Liver (tissue), 9 donors: ENCODE results near the gene CLDN8. TPM values are rescaled to one million over a fixed set of nuclear protein-coding genes. Genes with fewer than 3 reads are reported as not detected.
A peak's percentile ranks its signal among the peaks of the same experiment; 100 is the strongest.

ENCODE experiments used
- DNase-seq: peaks from one replicate; pipeline ENCODE4 v3.0.0-alpha.2; 2017; ENCODE audit warnings: low spot score
- H3K27ac ChIP-seq, 2 donors: one replicate each; pipeline ENCODE4 v1.7.0; 2013; ENCODE audit warnings: inconsistent platforms in 2 of 2, low read length in 2 of 2, control low read depth in 1 of 2, low read depth in 1 of 2, mild to moderate bottlenecking in 1 of 2
- H3K27me3 ChIP-seq, 4 donors: one replicate each; pipeline versions ENCODE4 v1.6.1 to v1.7.0; 2013; ENCODE audit warnings: low read length in 3 of 4, inconsistent platforms in 1 of 4, mild to moderate bottlenecking in 1 of 4, moderate library complexity in 1 of 4; ENCODE audit not compliant: control insufficient read depth in 4 of 4, insufficient read depth in 4 of 4
- H3K36me3 ChIP-seq, 4 donors: one replicate each; pipeline versions ENCODE4 v1.6.1 to v1.7.0; 2013; ENCODE audit warnings: low read length in 3 of 4, mild to moderate bottlenecking in 3 of 4, low read depth in 1 of 4, moderate library complexity in 1 of 4; ENCODE audit not compliant: control insufficient read depth in 4 of 4, insufficient read depth in 3 of 4
- H3K4me1 ChIP-seq, 4 donors: one replicate each; pipeline versions ENCODE4 v1.6.1 to v1.7.0; 2013; ENCODE audit warnings: low read length in 3 of 4, mild to moderate bottlenecking in 3 of 4, moderate library complexity in 1 of 4; ENCODE audit not compliant: control insufficient read depth in 4 of 4, insufficient read depth in 4 of 4
- H3K4me3 ChIP-seq, 3 donors: one replicate each; pipeline versions ENCODE4 v1.6.1 to v1.7.0; 2013; ENCODE audit warnings: low read length in 3 of 3, control low read depth in 1 of 3, low read depth in 1 of 3, mild to moderate bottlenecking in 1 of 3
- H3K9ac ChIP-seq, 2 donors: one replicate each; pipeline ENCODE4 v1.7.0; 2013; ENCODE audit warnings: low read length in 2 of 2, mild to moderate bottlenecking in 2 of 2, moderate library complexity in 2 of 2, control low read depth in 1 of 2, low read depth in 1 of 2
- H3K9me3 ChIP-seq, 4 donors: one replicate each; pipeline versions ENCODE4 v1.6.1 to v1.7.0; 2013; ENCODE audit warnings: low read length in 3 of 4; ENCODE audit not compliant: control insufficient read depth in 4 of 4
- EGR1 ChIP-seq, 2 donors: IDR thresholded peaks; 2 replicates each; pipeline ENCODE4 v1.6.1; 2016 to 2018; ENCODE audit warnings: antibody characterized with exemption in 2 of 2, low read depth in 2 of 2
- FOXA1 ChIP-seq: IDR thresholded peaks from 2 replicates; pipeline ENCODE4 v1.6.1; 2016; ENCODE audit warnings: antibody characterized with exemption
- FOXA2 ChIP-seq: IDR thresholded peaks from 2 replicates; pipeline ENCODE4 v1.6.1; 2016; ENCODE audit warnings: antibody characterized with exemption
- GABPA ChIP-seq, 2 donors: IDR thresholded peaks in 1 of 2; conservative IDR thresholded peaks in 1 of 2; 2 replicates each; pipeline ENCODE4 v1.6.1; 2016; ENCODE audit warnings: antibody characterized with exemption in 2 of 2, mild to moderate bottlenecking in 1 of 2, moderate library complexity in 1 of 2
- HNF4A ChIP-seq, 2 donors: conservative IDR thresholded peaks; 2 replicates each; pipeline ENCODE4 v1.6.1; 2016; ENCODE audit warnings: antibody characterized with exemption in 2 of 2, mild to moderate bottlenecking in 2 of 2
- HNF4G ChIP-seq: IDR thresholded peaks from 2 replicates; pipeline ENCODE4 v1.6.1; 2016; ENCODE audit warnings: antibody characterized with exemption
- JUND ChIP-seq, 2 donors: IDR thresholded peaks; 2 replicates each; pipeline ENCODE4 v1.6.1; 2016; ENCODE audit warnings: antibody characterized with exemption in 2 of 2
- NR2F2 ChIP-seq: IDR thresholded peaks from 2 replicates; pipeline ENCODE4 v1.6.1; 2016; ENCODE audit warnings: antibody characterized with exemption
- RAD21 ChIP-seq, 2 donors: IDR thresholded peaks; 2 replicates each; pipeline ENCODE4 v1.6.1; 2016; ENCODE audit warnings: antibody characterized with exemption in 2 of 2, mild to moderate bottlenecking in 2 of 2
- RXRA ChIP-seq, 2 donors: IDR thresholded peaks; 2 replicates each; pipeline ENCODE4 v1.6.1; 2017 to 2018; ENCODE audit warnings: antibody characterized with exemption in 2 of 2, mild to moderate bottlenecking in 1 of 2
- TAF1 ChIP-seq: conservative IDR thresholded peaks from 2 replicates; pipeline ENCODE4 v1.6.1; 2016; ENCODE audit warnings: antibody characterized with exemption, mild to moderate bottlenecking
- YY1 ChIP-seq: IDR thresholded peaks from 2 replicates; pipeline ENCODE4 v1.6.1; 2016; ENCODE audit warnings: antibody characterized with exemption, mild to moderate bottlenecking
- WGBS: extraction: QIAGEN DNeasy Blood & Tissue Kit; methylation state at CpG from one replicate; pipeline ENCODE4 v1.1.7; 2013; 5-methylcytosine and 5-hydroxymethylcytosine counted together
- polyA plus RNA-seq, 2 donors: library from polyadenylated mRNA; stranded (reverse) in 1 of 2; unstranded in 1 of 2; fragments of 200-250 nt in 1 of 2; fragments of >200 nt in 1 of 2; fragmentation: Nextera tagmentation in 1 of 2; extraction: Ambion mirVana in 1 of 2; gene quantifications; one replicate each; pipeline versions ENCODE4 v1.2.1 to v1.2.3, GENCODE V29; 2013 to 2015
- total RNA-seq, 2 donors: library from RNA; depleted of rRNA; stranded (reverse); fragments of >200 nt; gene quantifications; one replicate each; pipeline ENCODE4 v1.2.3, GENCODE V29; 2014
- TF ChIP-seq, protein P1 (sequence below): IDR thresholded peaks from 2 replicates; pipeline ENCODE4 v1.6.1; 2016; ENCODE audit warnings: antibody characterized with exemption
- TF ChIP-seq, protein P2 (sequence below): IDR thresholded peaks from 2 replicates; pipeline ENCODE4 v1.6.1; 2016; ENCODE audit warnings: antibody characterized with exemption
- TF ChIP-seq, protein P3 (sequence below): IDR thresholded peaks from 2 replicates; pipeline ENCODE4 v1.6.1; 2016; ENCODE audit warnings: antibody characterized with exemption, mild to moderate bottlenecking
- TF ChIP-seq, protein P4 (sequence below): IDR thresholded peaks from 2 replicates; pipeline ENCODE4 v1.6.1; 2016; ENCODE audit warnings: antibody characterized with exemption
- TF ChIP-seq, protein P5 (sequence below): fragments of 150-350 bp; IDR thresholded peaks from 2 replicates; pipeline ENCODE4 v1.5.1; 2017; ENCODE audit warnings: improper control_type of control experiment, low read depth, low read length; ENCODE audit not compliant: missing input control
- donor health status: healthy.
- donor health status: healthy.
- donor health status: healthy.
- donor health status: healthy.
- donor health status: healthy.

CLDN8 gene
- total RNA-seq (not detected), polyA plus RNA-seq (under 1 TPM in 1 of 2 donors, not detected in 1; 0.10 TPM)

DNA sequence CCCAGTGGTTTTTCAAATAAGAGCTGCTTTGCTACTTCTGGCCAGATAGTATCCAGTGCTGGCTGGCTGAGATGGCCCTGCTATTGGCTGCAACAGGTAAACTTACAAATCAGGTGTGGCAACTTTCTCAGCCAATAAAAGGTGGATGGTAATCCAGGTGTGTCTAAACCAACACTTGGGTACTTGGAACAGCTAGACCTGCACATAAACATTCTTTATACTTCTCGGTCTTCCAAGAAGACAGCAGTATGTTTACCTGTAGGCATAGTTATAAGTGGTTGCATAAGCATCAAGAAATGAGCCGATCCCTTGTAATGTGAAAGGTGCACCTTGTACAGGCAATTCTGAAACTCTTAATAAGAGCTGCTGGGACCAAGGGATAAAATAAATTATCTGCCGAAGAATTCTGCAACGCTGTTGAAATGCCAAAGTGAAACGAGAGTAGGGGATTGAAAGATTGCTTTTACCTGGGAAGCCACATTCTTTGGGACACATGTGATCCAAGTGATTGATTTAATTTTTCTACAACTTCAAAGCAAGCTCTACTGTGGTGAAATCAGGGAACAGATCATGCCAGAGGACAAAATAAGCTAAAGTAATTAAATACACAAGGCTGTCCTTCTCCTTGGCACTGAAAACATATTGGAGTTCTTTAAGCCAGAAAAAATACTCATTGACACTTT lies at the start of gene CLDN8:
Gene CLDN8 (minus strand): TSS at position 57 of the 683 bp plus-strand sequence. CDS start 172 bp downstream, outside the sequence.
- H3K9me3 ChIP-seq: no peaks in the 10 kb centered on the region
- 65% methylated on average over 5 of the region's 5 CpGs for WGBS
- no peaks in the 10 kb centered on the region for H3K36me3 ChIP-seq
- no peak within 1 kb of the TSS for H3K27ac ChIP-seq
- H3K4me1 ChIP-seq: no peaks in the 10 kb centered on the region
- no peaks in the 10 kb centered on the region for H3K27me3 ChIP-seq
- TF ChIP-seq, protein P1, sequence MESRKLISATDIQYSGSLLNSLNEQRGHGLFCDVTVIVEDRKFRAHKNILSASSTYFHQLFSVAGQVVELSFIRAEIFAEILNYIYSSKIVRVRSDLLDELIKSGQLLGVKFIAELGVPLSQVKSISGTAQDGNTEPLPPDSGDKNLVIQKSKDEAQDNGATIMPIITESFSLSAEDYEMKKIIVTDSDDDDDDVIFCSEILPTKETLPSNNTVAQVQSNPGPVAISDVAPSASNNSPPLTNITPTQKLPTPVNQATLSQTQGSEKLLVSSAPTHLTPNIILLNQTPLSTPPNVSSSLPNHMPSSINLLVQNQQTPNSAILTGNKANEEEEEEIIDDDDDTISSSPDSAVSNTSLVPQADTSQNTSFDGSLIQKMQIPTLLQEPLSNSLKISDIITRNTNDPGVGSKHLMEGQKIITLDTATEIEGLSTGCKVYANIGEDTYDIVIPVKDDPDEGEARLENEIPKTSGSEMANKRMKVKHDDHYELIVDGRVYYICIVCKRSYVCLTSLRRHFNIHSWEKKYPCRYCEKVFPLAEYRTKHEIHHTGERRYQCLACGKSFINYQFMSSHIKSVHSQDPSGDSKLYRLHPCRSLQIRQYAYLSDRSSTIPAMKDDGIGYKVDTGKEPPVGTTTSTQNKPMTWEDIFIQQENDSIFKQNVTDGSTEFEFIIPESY: no peak
- no peak within 1 kb of the TSS for H3K9ac ChIP-seq
- no peak within 1 kb of the TSS for H3K4me3 ChIP-seq
- no peak for DNase-seq

DNA sequence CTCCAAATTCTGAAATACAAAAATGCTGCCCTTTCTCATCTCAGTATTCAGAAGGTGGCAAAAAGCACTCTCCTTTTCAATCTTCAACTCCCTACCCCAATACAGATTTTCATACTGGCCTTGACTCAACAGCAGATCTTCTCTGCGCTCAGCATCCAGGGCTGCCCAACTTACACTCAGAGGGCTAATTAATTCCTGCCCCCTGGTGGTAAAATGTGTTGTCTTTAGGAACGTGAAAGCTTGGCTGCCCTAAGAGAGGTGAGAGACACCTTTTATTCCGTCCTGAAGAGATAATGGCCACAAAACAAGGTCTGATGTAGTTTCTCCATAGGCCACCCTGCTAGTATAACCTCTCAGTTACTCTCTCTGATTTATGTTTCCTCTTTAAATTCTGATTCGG lies 41.9 kb upstream of the CLDN8 start:
- H3K9ac ChIP-seq: no peak overlapping the region
- H3K27ac ChIP-seq: no peak overlapping the region
- 57% methylated on average over 4 of the region's 4 CpGs for WGBS
- H3K9me3 ChIP-seq: no peaks in the 10 kb centered on the region
- no peaks in the 10 kb centered on the region for H3K36me3 ChIP-seq
- no peaks in the 10 kb centered on the region for H3K27me3 ChIP-seq
- no peaks in the 10 kb centered on the region for H3K4me1 ChIP-seq
- no peak for DNase-seq
- TF ChIP-seq, protein P2, sequence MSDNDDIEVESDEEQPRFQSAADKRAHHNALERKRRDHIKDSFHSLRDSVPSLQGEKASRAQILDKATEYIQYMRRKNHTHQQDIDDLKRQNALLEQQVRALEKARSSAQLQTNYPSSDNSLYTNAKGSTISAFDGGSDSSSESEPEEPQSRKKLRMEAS: no peak
- peak; percentile 20 to 53 for TF ChIP-seq RAD21 (IDR thresholded peaks at IDR 0.05)
- TF ChIP-seq NR2F2: no peak
- no peak for TF ChIP-seq JUND (IDR thresholded peaks at IDR 0.05)
- H3K4me3 ChIP-seq: no peak overlapping the region

DNA sequence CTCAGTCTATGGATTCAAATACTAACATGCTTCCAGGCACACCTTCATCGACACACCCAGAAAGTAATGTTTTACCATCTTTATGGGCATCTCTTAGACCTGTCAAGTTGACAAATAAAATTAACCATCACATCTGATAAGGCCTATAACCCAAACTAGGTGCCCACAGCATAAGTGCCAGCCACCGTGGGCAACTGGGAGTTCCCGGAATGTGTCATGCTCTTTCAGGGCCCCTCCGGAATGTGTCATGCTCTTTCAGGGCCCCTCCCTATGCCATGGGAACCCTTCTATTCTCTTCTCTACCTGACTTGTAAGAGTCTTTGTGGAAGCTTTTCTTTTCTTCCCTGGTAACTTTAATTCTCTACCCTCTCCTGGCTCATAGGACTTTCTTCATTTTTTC lies 40.2 kb upstream of the CLDN8 start:
- Histone ChIP-seq H3K9me3 (no peaks in the 10 kb centered on the region), H3K27ac (no peak overlapping the region), H3K4me3 (no peak overlapping the region), H3K9ac (no peak overlapping the region), H3K36me3 (no peaks in the 10 kb centered on the region), H3K4me1 (no peaks in the 10 kb centered on the region), H3K27me3 (no peaks in the 10 kb centered on the region)
- 81% methylated on average over 4 of the region's 4 CpGs for WGBS
- no peak for DNase-seq
- TF ChIP-seq, protein P1: no peak
- TF ChIP-seq, protein P3, sequence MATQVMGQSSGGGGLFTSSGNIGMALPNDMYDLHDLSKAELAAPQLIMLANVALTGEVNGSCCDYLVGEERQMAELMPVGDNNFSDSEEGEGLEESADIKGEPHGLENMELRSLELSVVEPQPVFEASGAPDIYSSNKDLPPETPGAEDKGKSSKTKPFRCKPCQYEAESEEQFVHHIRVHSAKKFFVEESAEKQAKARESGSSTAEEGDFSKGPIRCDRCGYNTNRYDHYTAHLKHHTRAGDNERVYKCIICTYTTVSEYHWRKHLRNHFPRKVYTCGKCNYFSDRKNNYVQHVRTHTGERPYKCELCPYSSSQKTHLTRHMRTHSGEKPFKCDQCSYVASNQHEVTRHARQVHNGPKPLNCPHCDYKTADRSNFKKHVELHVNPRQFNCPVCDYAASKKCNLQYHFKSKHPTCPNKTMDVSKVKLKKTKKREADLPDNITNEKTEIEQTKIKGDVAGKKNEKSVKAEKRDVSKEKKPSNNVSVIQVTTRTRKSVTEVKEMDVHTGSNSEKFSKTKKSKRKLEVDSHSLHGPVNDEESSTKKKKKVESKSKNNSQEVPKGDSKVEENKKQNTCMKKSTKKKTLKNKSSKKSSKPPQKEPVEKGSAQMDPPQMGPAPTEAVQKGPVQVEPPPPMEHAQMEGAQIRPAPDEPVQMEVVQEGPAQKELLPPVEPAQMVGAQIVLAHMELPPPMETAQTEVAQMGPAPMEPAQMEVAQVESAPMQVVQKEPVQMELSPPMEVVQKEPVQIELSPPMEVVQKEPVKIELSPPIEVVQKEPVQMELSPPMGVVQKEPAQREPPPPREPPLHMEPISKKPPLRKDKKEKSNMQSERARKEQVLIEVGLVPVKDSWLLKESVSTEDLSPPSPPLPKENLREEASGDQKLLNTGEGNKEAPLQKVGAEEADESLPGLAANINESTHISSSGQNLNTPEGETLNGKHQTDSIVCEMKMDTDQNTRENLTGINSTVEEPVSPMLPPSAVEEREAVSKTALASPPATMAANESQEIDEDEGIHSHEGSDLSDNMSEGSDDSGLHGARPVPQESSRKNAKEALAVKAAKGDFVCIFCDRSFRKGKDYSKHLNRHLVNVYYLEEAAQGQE: no peak
- TF ChIP-seq RXRA (IDR thresholded peaks at IDR 0.05) (no peak), TAF1 (no peak), FOXA1 (no peak), NR2F2 (no peak), EGR1 (IDR thresholded peaks at IDR 0.05; ENCODE audit: low read depth in 2 of 2) (no peak), RAD21 (IDR thresholded peaks at IDR 0.05) (no peak), YY1 (no peak), FOXA2 (no peak), HNF4A (conservative IDR thresholded peaks at IDR 0.05) (no peak), HNF4G (no peak), JUND (IDR thresholded peaks at IDR 0.05) (no peak), GABPA (IDR thresholded peaks at IDR 0.05 in 1 of 2, conservative IDR thresholded peaks at IDR 0.05 in 1 of 2) (no peak)
- TF ChIP-seq, protein P2: no peak
- TF ChIP-seq, protein P4, sequence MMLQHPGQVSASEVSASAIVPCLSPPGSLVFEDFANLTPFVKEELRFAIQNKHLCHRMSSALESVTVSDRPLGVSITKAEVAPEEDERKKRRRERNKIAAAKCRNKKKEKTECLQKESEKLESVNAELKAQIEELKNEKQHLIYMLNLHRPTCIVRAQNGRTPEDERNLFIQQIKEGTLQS: no peak
- TF ChIP-seq, protein P5, sequence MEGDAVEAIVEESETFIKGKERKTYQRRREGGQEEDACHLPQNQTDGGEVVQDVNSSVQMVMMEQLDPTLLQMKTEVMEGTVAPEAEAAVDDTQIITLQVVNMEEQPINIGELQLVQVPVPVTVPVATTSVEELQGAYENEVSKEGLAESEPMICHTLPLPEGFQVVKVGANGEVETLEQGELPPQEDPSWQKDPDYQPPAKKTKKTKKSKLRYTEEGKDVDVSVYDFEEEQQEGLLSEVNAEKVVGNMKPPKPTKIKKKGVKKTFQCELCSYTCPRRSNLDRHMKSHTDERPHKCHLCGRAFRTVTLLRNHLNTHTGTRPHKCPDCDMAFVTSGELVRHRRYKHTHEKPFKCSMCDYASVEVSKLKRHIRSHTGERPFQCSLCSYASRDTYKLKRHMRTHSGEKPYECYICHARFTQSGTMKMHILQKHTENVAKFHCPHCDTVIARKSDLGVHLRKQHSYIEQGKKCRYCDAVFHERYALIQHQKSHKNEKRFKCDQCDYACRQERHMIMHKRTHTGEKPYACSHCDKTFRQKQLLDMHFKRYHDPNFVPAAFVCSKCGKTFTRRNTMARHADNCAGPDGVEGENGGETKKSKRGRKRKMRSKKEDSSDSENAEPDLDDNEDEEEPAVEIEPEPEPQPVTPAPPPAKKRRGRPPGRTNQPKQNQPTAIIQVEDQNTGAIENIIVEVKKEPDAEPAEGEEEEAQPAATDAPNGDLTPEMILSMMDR: no peak
